GM19240 (cell line): ENCODE data around the gene CHMP5.

Experiments
- DNase-seq: peaks from one replicate; pipeline ENCODE4 v3.0.0; 2011; ENCODE audit warnings: low spot score; ENCODE audit not compliant: insufficient read length

CHMP5 gene

GRCh38 chr9:33264473-33265177 is at the start of gene CHMP5, which contains the start of gene BAG1:
Gene CHMP5 (plus strand): TSS chr9:33265049. CDS start chr9:33265079, 30 bp downstream.
Gene BAG1 (minus strand): TSS chr9:33264708.
- peak; percentile 92 for DNase-seq

- no peak for DNase-seq
Observed at GRCh38 chr9:33220681-33221567, 43.9 kb upstream of the CHMP5 start.

- no peak for DNase-seq
Observed at GRCh38 chr9:33221568-33221884, 43.3 kb upstream of the CHMP5 start.

- no peak for DNase-seq
Observed at GRCh38 chr9:33222031-33222430, 42.8 kb upstream of the CHMP5 start.

GRCh38 chr9:33223696-33224095 is 41.2 kb upstream of the CHMP5 start:
- DNase-seq, result no peak

DNA sequence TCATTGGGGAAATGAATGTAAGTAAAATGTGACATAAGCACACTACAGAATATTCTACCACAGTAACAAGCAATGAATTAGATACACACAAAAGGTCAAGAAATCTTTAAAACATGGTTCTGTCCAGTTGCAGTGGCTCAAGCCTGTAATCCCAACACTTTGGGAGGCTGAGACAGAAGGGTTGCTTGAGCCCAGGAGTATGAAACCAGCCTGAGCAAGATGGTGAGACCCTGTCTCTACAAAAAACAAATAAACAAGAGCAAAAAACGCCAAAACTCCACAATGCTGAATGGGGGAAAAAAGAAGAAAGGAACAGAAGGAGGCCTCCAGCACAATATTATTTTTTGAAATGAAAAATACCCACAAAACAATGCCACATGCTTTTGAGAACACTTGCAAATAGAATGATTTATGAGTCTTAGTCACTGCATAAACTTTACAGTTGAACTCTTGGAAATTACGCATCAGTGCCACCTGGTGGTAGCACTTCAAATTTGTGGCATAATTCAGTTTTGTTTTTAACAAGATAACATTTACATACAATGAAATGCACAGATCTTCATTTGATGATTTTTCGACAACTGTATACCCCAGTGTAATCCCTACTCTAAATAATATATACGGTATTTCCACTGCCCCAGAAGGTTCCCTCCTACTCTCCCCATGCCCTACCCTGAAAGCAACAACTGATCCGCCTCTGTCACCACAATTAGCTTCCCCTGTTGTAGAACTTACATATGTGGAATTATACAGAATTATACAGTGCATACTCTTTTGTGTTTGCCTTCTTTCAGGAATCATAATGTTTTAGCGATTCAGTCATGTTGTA is 39.3 kb upstream of the CHMP5 start:
- no peak for DNase-seq

GRCh38 chr9:33227008-33227398 is 37.8 kb upstream of the CHMP5 start:
- DNase-seq, result no peak

DNA sequence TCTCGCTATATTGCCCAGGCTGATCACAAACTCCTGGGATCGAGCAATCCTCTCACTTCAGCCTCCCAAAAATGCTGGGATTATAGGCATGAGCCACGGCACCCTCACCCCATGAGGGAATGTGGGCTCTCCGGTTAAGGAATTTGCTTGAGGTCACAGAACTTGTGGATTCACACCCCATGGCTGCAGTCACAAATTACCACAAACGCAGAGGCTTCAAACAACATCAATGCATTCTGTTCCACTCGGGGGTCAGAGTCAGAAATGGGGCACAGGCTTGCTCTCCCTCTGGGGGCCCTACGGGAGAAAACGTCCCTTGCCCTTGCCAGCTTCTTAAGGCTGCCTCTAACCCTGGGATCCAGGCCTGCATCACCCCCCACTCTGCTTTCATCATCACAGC is 37.1 kb upstream of the CHMP5 start:
- DNase-seq, result no peak

DNA sequence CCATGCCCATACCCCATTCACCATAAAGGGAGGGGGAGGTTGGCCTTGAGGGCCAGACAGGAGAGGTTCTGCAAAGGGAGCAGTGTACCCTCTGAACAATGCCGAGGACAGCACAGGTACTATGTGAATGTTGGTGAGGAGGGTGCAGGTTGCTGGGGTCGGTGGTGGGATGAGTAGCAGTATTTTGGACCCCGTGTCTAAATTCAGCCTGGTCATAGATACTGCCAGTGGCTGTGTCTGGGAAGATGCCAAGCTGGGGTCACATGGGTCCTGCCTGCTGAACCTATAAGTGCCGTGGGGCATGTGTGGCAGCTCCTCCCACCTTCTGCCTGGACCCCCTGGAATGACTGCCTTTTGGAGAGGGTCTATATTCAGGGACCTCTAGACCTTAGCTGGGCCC is 36.2 kb upstream of the CHMP5 start:
- DNase-seq, result no peak

DNA sequence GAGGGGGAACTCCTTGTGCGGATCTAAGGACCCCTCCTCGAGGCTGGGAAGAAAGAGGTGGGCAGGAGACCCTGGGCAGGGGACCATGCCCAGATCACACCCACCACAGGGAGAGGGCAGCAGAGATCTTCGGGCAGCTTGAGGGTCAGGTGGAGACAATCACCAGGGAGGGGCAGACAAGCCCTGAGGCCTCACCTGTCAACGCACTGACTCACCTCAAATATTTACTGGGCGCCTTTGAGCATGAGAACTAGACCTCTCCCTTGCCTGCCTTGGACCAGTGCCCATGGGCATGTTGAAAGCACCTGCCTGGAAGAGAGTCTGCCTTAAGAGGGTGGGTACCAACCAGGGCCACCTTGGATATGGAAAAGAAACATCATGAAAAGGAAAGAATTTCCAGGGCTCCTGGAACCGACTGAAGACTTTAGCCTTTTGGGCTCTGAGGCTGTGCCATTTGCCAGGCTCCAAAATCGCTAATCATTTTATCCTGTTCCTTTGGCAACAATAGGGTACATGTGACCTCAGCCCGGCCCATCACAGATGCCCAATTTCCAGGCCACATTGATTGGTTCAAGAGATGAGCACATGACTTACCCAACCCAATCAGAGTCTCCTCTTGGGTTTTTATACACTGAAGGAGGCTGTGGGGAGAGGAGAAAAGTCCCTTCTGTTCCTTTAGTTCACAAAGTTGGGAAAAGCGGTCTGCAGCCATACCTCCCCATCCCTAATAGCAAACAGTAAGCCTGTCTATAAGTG is 35.3 kb upstream of the CHMP5 start:
- DNase-seq, result no peak

DNA sequence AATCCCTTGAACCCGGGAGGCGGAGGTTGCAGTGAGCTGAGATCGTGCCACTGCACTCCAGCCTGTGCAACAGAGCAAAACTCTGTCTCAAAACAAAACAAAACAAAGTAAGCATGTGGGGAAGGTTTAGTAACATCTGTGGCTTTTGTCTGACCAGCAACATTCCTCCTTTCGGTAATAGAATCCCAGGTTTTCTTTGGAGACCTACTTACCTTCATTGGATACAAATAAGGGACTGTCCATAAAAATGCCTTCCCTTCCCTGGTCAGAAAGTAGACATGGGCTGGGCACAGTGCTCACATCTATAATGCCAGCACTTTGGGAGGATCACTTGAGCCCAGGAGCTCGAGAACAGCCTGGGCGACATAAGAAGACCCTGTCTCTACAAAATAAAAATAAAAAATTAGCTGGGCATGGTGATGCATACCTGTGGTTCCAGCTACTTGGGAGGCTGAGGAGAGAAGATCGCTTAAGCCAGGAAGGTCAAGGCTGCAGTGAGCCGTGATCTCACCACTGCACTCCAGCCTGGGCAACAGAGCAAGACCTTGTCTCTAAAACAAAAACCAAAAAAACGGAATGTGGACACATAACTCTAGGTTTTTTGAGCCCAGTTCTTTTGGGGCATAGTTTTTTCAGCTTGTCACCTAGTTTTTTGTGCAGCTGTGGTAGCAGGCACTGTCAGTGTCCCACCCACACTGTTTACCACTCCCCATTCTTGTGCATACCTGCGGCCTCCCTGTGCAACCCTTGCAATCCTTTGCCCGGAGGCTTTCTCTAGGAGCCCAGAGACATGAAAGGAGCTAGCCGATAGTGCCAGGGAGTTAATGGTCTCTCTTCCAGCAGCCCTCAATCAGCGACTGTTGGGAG is 33.9 kb upstream of the CHMP5 start:
- DNase-seq, result no peak

- DNase-seq, result no peak
Observed at GRCh38 chr9:33231623-33231942, 33.3 kb upstream of the CHMP5 start.

DNA sequence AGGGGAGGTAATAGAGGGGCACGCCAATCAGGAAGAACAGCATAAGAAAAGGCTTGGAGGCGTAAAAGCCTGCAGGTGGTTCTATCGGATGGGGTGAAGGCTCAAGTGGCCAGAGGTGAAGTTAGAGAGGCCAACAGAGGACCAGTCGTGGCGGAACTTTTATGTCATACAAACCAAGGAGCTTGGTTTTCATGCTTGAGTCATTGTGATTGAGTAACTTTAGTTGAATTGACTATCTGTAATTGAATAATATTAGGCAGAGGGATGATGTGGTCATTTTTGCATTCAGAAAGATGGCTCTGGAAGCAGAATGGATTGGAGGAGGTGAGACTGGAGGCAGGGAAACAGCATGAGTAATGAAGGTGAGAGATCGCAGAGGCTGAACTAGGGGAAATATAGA is 32.0 kb upstream of the CHMP5 start:
- no peak for DNase-seq

GRCh38 chr9:33233626-33234342 is 31.1 kb upstream of the CHMP5 start:
- DNase-seq, result no peak

- no peak for DNase-seq
Observed at GRCh38 chr9:33234511-33235467, 30.1 kb upstream of the CHMP5 start.

- no peak for DNase-seq
Observed at GRCh38 chr9:33236571-33236970, 28.3 kb upstream of the CHMP5 start.

DNA sequence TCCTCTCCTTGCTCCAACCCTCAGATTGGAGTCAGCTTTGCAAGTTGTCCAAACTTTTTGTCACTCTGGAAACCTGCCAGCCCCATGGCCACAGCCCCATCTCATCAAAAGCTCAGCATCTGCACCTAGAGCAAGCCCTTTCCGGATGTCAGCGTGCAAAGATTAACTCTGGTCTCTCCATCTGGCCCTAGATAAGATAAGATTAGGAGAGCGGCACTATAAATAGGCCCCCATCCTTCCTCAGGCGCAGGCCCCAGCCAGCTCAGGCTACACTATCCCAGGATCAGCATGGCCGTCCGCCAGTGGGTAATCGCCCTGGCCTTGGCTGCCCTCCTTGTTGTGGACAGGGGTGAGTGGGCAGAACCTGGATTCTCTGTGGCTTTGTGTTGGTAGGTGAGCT is 24.9 kb upstream of the CHMP5 start, which contains the start of gene SPINK4:
SPINK4 (plus strand) TSS at position 247 of the 400 bp plus-strand sequence; CDS start at position 289, 42 bp downstream.
- no peak for DNase-seq

GRCh38 chr9:33241298-33241697 is 23.6 kb upstream of the CHMP5 start:
- DNase-seq, result no peak
